ENCODE results near the gene HMCN2.

DNA sequence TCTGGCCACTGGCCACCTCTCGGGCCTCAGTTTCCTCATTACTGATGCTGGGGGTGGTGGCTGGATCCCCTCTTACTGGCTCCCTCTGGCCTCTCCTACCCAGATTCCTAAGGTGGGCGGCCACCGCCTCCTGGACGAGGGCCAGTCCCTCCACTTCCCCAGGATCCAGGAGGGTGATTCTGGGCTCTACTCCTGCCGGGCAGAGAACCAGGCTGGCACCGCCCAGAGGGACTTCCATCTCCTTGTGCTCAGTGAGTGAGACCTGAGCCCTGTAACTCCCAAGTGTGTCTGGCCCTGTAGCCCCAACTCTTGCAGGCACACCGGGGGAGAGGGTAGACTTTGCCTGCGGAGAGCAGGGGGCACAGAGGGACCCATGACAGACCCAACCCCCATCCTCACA lies 83.3 kb downstream of the HMCN2 start:
- TF ChIP-seq EP300 (IDR thresholded peaks at IDR 0.05) = no peak
- TF ChIP-seq, protein P1, sequence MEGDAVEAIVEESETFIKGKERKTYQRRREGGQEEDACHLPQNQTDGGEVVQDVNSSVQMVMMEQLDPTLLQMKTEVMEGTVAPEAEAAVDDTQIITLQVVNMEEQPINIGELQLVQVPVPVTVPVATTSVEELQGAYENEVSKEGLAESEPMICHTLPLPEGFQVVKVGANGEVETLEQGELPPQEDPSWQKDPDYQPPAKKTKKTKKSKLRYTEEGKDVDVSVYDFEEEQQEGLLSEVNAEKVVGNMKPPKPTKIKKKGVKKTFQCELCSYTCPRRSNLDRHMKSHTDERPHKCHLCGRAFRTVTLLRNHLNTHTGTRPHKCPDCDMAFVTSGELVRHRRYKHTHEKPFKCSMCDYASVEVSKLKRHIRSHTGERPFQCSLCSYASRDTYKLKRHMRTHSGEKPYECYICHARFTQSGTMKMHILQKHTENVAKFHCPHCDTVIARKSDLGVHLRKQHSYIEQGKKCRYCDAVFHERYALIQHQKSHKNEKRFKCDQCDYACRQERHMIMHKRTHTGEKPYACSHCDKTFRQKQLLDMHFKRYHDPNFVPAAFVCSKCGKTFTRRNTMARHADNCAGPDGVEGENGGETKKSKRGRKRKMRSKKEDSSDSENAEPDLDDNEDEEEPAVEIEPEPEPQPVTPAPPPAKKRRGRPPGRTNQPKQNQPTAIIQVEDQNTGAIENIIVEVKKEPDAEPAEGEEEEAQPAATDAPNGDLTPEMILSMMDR (IDR thresholded peaks at IDR 0.05) = no peak
- no peak for TF ChIP-seq POLR2A (IDR thresholded peaks at IDR 0.05)

All from suprapubic skin (tissue), 3 donors.